GM19468 (cell line): ENCODE data around the gene NEU2.
"Not testable (repeated sequence)": the region's sequence is repeated elsewhere in the genome, so short reads cannot be mapped to it uniquely, and the experiment has no call there.

ENCODE experiments used
- ATAC-seq: cut with Tn5 transposase; IDR thresholded peaks from one replicate; pipeline ENCODE4 v1.9.1; 2021; ENCODE audit warnings: mild to moderate bottlenecking, moderate library complexity, moderate number of reproducible peaks; ENCODE audit not compliant: unreplicated experiment; ENCODE audit errors: extremely low read depth

Gene NEU2

GRCh38 chr2:233051241-233052149, 19.0 kb downstream of the NEU2 start:
- no peak for ATAC-seq

GRCh38 chr2:233052517-233052916, 20.0 kb downstream of the NEU2 start:
- not testable (repeated sequence) for ATAC-seq

GRCh38 chr2:233053928-233054784, 21.7 kb downstream of the NEU2 start:
- no peak for ATAC-seq

- ATAC-seq: no peak
Measured at GRCh38 chr2:233055362-233055761, 22.9 kb downstream of the NEU2 start.

GRCh38 chr2:233056961-233057605, 24.6 kb downstream of the NEU2 start:
- ATAC-seq: no peak

- no peak for ATAC-seq
Measured at GRCh38 chr2:233058717-233059546, 26.5 kb downstream of the NEU2 start.

- no peak for ATAC-seq
Measured at GRCh38 chr2:233059547-233059796, 27.0 kb downstream of the NEU2 start.

GRCh38 chr2:233059797-233060500, 27.5 kb downstream of the NEU2 start, which contains the start of gene INPP5D:
Gene INPP5D (plus strand): TSS chr2:233060342. CDS start chr2:233060479, 137 bp downstream.
- no peak for ATAC-seq

GRCh38 chr2:233060501-233060979, 28.1 kb downstream of the NEU2 start:
- no peak for ATAC-seq

- ATAC-seq: no peak
Measured at GRCh38 chr2:233060980-233061590, 28.6 kb downstream of the NEU2 start.

- ATAC-seq: no peak
Measured at GRCh38 chr2:233061591-233062450, 29.3 kb downstream of the NEU2 start.

- ATAC-seq: no peak
Measured at GRCh38 chr2:233062451-233062850, 30.0 kb downstream of the NEU2 start.

GRCh38 chr2:233062946-233063268, 30.4 kb downstream of the NEU2 start:
- ATAC-seq: no peak

- no peak for ATAC-seq
Measured at GRCh38 chr2:233063269-233063975, 30.9 kb downstream of the NEU2 start.

- ATAC-seq: no peak
Measured at GRCh38 chr2:233063976-233064411, 31.5 kb downstream of the NEU2 start.

- no peak for ATAC-seq
Measured at GRCh38 chr2:233064530-233065199, 32.2 kb downstream of the NEU2 start.

GRCh38 chr2:233065200-233065589, 32.7 kb downstream of the NEU2 start:
- not testable (repeated sequence) for ATAC-seq
